NCI-H524 (cell line): ENCODE measurements around the gene GPR156.
A peak's percentile ranks its signal among the peaks of the same experiment; 100 is the strongest.

Source experiments
- DNase-seq, 2 experiments: peaks; one replicate each; lab custom pipeline; 2025; lab: John Stamatoyannopoulos, UW

Gene GPR156

DNA sequence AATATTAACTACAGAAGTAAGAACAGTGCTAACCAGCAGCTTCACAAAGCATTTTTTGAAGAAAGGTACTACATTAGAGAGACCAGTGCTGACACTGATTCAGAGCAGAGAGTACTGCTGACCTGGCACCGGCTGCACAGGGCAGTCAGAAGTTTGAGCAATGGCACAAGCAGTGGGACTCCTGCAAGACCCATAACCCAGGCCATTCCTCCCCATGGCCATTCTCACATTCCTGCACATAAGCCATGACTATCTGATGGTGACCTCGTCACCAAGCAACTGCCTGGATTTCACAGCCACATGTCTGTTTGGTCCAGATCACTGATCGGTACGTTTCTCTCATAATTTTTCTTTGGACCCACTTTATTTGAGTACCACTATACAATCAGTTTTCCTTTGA, 88.7 kb downstream of the GPR156 start:
- no peak for DNase-seq

DNA sequence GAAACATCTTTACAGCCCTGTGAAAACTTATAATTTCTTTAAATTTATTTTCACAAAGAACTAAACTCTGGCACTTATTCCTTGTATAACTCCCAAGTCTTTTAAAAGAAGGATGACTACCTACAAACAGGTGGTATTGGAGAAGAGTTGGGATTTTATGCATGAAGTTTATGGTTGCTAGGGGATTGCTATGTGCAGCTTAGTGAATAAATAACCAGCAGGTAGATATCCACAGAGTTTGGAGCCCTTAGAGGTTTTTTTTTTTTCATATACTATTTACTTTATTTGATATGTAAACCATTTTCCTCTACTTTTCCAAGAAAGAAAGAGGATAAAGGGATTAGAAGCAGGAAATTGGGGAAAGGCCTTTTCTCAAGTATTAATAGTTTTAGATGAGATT, 91.5 kb downstream of the GPR156 start:
- DNase-seq = no peak

DNA sequence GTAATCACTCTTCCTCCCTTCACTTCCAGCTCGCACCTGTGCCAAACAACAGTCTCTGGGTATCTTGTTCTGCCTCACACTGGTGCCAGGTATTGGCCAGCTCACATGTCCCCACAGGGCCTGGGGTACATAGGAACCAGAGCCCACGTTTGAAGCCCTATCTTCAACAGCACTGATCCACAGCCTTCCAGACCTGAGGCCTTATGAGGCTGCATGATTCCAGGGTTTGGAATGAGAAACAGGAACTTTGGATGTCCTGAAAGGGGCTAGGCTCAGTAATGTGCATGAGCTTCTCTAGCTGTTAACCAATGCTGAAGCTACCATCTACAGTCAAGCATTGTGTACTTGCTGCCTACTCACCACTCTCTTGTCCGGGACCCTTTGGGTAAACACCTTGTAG, 92.4 kb downstream of the GPR156 start:
- DNase-seq = no peak

DNA sequence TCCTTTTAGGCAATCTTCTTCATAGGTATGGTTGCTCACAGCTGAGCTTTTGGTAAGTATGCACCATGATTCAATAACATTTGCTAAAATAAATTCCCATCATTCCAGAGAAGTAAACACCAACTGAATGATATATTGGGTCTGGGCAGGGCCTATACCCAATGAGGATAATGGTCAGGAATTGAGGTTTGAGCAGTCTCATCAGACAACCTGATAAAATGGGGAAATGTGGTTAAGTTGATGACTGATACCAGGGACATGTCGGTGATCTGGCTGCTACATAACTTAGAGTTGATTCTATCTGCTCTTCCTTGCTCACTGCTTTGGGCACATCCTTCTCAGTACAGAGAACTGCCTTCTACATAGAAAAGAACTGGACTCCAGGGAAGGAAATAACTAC, 92.9 kb downstream of the GPR156 start:
- DNase-seq = no peak

DNA sequence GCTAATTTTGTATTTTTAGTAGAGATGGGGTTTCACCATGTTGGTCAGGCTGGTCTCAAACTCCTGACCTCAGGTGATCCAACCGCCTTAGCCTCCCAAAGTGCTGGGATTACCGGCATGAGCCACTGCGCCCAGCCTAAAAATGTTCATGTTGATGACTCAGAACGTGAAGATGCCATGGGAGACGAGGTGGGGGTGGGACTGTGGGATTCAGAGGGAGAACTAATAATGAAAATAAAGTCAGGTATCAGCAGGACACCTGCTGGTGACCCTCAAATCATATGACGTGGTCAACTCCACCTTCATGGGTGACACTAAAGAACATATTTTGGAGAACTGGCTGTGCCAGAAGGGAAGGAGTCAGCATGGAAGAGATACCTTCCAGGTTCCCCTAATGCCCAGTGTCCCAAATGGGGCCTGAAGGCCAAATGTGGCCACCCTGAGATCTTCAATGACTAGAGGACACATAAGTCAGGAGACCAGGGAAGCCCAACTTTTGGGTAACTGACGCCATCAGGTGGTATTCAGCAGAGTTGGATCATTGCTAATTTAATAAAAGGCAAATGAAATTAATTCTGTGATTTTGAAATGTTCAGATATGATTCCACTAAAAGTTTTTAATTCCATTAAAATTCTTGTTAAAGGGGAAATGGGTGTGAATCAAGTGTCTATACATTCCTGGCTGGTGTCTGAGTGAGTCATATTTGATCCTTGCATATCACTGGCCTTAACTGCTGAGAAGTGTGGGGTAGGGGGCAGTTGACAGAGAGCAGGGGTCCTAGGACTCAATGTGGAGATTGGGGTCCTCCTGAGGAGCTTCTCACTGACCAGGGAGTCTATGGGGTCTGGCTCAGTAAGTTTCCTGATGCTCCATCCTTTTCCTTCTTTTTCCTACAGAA, 102.2 kb downstream of the GPR156 start:
- DNase-seq = peak in 1 of 2 experiments; percentile 53

DNA sequence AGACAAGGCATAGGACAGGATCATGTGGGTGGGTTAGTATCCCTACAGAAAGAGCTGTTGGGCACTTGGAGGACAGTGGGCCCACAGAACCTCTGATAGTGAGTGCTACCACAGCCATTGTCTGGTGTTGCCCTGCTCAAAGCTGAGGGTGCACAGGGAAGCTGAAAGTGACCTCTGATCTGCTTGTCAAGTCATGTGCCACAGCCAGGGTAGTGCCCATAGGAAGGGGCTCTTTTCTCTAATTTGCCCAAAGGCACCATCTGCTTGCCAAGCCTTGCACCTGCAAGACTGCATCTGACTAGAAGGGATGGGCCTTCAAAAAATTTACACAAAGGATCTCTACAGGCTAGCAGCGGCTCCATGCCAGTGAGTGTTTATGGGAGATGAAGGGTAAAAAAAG, 103.4 kb downstream of the GPR156 start:
- peak in 1 of 2 experiments; percentile 64 for DNase-seq

DNA sequence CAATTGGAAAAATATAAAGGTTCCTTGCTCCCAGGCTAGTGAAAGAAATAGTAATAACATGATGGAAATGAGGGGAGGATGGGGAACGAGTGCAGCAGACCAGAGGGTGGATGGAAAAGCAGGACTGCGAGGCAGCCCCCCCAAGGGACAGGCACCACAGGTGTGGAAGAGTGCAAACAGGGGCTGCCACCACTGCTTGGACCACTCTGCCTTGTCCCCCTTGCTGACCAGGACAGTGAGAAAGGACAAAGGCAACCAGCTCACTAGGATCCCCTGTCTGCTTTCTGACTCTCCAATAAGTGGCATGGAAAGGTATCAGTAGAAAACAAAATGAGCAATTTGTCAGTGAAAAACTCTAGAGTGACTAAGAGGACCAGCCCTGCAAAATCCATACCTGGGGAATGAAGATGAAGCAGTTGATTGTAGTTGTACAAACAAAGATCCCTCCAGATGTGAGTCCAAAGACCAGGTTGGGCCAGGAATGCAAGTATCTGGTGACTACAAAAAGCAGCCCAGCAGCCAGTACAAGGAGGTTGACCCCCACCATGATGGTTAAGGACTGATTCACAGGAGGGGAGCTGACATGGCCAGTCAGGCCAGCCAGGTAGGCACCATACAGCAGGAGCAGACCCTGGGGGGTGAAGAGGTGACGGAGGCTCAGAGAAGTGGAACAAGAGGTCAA, 104.2 kb downstream of the GPR156 start:
- no peak for DNase-seq

DNA sequence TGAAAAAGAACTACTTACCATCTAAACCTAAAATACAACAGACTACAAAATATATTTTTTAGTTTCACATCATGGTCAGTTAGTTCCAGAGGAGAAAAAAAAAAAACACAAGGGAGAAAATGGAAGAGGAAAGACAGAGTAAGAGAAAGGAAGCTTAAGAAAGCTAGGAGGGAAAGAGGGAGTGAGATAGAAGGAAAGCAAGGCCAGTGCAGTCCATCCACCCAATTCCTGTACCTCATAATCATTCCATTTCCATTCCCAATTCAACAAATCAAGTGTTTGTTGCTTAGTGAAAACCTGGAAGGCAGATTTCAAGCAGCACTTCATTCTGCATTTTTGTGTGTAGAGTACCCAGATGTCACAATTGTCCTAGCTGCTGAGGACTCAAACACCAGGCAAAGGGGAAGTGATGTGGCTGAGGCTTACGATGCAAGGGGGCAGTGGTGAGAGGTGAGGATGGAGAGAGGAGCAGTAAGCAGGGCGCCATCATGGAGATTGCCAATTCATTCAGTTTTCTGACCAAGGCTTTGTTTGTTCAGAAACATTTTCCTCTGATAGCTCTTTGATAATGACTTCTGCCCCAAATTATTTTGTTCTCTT, 107.2 kb downstream of the GPR156 start:
- DNase-seq = peak; percentile 46 to 76

DNA sequence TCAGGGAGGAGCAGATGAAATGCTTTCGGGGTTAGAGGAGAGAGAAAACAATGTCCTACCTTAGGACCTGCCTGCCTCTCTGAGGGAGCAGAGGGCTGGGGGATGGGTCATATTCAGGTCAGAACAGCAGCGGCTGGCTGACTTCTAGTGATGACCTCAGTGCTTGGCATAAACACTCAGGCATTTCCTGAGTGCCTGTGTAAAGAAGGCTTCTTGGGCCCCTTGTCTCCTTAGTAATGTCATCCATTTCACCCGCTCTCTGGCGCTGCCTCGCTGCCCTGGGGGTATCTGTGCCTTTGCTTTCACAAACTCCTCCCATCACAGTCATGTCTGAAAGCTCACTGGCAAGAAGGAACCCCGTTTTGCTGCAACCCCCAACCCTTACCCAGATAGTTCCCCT, 107.9 kb downstream of the GPR156 start:
- DNase-seq = no peak

DNA sequence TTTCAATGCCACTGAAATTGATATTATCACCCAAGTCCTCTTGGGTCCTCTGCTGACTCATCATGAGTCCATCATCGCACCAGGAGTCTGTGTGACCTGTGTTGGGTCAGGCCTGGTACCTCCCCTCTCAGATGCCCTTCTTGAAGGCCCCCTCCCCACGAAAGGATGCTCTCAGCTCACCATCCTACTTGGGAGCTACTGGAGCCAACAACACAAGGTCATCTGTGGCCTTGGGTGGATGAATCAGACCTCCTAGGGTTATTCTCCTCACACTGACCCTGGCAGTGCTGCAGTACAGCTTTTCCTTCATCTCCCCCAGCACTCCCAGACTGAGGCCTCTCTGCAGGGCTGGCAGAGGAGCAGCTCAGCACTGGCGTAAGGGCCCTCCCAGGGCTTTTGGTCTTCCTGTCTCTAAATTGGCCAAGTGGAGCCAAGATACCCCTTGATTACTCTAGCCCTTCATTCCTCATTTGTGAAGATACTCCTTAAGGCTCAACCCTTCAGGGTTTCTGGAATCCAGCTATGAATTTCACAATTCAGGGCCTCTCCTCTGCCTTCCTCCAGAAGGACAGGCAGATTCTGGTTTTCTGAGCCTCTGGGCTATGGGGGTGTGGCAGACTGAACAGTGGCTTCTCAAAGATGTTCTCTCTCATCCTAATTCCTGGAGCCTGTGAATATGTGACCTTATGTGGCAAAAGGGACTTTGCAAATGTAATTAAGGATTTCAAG, 110.0 kb downstream of the GPR156 start:
- DNase-seq = no peak

DNA sequence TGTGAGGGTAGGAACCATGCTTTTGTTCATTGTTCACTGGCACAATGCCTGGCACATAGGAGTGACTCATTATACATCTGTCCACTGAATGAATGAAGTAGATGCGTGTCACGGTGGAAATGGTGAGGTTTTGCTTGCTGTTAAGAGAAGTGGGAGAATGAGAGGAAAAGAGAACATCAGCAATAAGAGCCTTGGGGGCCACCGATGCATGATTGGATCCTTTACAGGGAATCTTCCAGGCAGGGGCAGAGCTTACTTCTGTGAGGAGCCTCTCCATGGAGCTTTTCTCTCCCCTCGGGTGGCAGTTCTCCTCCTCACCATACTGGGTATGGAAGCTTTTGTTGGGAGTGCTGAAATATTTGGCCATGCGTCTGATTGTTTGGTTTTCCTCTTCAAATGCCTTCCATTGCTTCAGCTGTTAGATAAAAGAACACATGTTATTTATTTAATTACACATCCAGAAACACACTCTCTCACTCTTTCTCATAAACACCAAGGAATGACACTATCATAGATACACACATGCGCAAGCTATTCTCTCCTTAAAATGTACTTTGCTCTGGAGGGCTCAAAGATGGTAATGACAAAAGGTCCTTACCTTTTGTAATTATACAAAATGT, 111.9 kb downstream of the GPR156 start:
- no peak for DNase-seq

DNA sequence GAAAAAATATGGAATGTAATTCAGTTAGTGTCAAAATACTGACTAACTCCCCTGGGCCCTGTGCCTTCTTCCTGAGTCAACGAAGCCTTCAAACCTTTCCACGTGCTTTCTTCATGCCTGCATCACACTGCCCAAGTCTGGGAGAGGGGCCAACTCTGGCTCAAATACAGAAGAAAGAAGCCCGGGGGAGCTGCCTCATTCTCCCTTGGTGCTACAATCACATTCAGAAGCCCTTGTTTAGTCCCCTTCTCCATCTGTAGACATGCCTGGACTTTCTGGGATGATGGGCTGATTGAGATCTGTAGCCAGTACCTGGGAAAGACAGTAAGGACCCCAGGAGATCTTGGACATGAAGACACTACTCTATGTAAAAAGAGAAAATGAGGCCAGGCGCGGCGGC, 113.0 kb downstream of the GPR156 start:
- no peak for DNase-seq

DNA sequence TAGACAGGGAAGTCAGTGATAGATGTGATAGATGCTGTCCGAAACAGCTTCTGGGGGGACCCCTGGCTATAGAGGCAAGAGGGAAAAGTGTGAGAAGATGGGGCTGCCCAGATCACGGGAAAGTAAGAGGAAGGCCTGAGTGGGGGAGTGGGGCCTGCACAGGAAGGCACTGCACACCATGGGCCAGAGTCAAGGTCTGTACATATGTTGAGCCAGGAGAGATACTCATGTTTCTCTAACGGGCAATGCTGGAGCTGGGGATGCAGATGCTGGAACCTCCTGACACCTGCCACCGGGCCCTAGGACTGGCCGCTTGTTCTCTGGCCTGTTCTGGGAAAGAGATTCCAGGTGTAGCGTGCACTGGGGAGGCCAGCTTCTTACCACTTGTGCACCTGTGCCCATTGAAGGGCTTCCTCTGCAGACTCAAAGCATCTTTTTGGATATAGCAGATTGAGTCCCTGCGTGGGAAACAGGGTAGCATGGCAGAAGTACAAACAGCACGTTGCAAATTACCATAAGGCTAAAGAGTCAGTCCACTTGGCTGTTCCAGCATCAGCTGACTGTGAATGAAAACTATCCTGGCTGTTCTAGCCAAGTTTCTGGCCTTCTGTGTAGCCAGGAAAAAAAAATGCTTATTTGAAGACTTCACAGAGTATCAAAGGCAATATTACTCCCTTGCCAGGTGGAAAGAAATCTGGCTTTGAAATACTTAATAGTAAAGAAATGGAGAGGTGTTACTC, 113.7 kb downstream of the GPR156 start:
- DNase-seq = peak; percentile 46 to 88

DNA sequence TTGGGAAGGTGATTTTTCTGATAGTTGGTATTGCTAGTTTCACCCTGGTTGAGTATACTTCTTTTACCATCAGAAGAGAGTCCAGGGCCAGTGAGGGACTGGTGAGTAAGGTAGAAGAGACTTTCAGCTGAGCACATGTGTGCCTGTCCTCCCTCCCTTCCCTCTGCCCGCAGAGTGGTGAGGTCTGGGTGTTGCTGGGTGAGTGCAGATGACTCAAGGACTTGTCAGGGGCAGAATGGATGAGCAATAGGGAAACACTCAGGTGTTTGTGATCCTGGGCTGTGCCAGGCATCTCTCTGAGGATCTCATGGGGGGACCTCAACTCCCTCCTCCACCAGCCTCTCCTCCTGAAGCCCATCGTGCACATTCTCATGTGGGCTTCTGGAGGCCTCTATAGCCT, 114.8 kb downstream of the GPR156 start:
- no peak for DNase-seq

DNA sequence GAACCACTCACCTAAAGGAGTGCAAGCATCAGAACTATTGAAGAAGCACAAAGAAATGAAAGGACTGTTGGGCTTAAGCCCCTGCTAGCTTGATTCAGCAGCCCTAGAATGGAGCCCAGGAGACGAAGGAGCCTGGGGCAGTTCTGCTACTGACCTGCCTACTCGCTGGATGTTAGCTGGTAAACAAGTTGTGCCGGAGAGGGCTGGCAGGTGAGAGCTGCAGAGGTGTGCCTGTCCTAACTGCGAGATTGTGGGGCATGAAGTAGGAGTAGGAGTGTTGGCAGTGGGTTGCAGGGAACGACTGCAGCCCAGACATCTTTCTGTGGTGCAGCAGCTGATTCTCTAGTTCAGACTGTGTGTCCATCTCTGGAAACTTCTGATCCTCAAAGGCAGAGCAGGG, 115.6 kb downstream of the GPR156 start:
- no peak for DNase-seq

DNA sequence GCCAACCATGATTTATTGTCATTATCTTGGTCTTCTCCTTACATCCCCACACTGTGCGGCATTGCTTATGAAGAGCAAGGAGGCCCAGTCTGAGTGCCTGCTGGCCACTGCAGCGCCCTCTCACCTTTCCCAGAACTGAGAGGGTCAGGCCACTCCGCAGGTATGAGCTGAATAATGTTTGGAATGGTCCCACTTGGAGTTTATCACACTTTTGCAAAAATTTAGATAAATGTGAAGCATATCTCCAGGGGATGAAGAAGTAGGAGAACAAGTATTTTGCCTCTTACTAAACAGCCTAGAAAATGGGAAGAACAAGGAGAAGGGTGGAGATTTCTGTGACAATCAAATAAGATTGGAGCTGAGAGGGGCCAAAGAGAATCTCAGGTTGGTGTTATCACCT, 116.4 kb downstream of the GPR156 start:
- DNase-seq = no peak

DNA sequence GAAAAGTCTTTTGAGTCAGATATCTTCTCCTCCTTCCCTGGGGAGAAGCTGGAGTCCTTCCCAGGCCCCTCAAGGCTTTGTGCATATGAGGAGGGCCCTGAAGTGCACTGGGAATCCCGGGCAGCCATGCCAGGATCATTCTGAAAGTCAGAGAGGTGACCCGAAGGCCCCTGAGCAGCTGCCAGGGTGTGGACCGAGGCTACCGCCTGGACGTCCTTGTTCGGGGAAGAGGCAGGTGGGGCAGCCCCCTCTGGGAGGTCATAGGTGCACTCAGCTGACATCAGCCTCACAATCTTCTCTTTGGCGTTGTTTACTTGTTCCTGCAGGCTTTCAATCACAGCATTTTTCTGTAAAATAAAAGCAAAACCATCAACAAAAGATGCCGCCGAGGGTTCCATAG, 117.0 kb downstream of the GPR156 start:
- DNase-seq = no peak

DNA sequence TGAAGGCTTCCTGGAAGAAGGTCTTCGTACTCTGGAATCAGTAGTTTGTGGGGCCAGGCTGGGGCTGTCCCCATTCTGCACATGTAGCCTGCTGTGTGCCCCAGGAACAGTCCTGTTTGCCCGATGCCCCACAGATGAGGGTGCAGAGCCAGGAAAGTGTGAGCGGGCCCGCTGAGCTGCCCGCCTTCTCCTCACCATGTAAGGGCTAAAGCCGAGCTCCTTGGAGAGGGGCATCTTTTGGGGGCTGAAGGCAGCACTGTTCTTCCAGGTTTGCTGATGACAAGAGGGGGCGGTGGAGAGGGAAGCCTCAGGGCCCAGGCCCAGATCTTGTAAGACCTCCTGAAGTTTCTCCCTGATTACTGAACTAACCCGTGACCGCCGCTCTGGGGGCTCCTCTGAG, 117.5 kb downstream of the GPR156 start:
- DNase-seq = no peak

DNA sequence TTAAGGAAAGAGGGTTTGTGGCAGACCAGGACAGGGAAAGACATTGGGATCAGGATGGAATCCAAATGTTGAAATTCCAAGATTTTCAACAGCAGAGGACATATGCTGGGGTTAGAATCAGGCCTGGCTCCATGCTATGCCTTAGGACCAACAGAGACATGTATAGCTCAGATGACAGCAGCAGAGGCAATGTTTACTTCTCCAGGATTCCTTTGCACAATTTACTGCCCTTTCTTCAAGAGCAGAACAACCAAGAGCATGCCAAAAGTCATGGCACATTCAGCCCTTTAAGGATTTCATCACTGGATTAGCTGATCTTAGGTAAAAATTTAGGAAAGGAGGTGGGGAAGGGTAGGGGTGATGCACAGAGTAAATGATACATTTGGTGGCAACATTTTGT, 121.2 kb downstream of the GPR156 start:
- no peak for DNase-seq

DNA sequence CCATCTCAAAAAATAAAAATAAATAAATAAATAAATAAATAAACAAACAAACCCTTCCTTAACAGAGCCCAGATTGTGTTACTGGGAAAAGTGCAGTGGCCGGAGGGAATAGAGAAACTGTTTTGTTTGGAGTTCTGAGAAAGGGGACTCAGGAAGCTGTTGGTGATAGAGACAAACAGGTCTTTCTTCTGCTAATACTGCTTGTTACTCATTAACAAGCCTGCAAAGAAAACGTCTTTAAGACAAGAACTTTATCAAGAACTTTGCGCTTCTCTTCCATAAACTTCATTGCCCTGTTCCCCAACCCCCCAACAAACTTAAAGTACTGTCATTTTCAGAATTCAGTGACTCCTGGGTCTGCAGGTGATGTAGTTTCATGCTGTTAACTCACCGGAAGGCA, 122.0 kb downstream of the GPR156 start:
- no peak for DNase-seq

DNA sequence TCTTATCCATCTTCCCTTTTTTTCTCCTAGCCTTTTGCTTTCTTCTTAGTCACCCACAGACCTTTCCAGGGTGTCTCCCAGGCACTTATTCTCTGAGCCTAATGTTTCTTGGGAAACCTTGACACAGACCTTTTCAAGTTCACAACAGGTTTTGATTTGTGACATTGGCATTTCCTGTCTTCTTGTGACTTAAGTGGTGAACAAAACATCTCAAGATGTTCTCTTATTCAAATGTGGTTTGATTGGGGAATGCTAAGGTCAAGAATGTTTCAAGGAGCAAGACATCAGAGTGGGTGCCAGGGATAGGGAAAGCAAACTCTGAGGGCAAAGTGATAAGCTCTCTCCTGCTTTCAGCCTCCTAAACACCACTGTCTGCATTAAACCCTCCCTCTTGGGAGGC, 122.6 kb downstream of the GPR156 start:
- DNase-seq = no peak
